IPS-NIHi11 (cell line): Measurements from ENCODE around the gene GOLGA8J.
"Not testable (repeated sequence)": the region's sequence is repeated elsewhere in the genome, so short reads cannot be mapped to it uniquely, and the experiment has no call there.

Source experiments
- DNase-seq: peaks from one replicate; pipeline ENCODE4 v3.0.0; 2012; ENCODE audit warnings: mixed read lengths, low spot score

GOLGA8J gene

DNA sequence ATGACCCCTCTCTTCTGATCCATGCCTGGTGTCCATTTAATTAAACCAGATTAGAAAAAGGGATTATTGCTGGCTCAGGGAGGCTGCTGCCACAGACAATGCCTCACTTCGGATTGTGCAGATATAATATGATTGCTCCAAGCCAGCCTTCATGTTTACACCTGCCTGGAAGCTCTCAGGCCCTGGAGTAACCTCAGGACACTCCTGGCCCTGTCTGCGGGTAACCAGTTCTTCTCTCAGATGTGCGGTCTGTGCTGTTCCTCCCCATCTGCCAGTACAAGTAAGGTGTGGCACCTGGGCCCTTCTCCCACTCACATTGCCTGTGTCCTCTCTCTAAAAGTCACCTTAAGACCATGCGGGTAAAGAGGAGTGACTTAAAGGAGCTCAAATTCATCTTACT, 8.8 kb upstream of the GOLGA8J start:
- DNase-seq: no peak

DNA sequence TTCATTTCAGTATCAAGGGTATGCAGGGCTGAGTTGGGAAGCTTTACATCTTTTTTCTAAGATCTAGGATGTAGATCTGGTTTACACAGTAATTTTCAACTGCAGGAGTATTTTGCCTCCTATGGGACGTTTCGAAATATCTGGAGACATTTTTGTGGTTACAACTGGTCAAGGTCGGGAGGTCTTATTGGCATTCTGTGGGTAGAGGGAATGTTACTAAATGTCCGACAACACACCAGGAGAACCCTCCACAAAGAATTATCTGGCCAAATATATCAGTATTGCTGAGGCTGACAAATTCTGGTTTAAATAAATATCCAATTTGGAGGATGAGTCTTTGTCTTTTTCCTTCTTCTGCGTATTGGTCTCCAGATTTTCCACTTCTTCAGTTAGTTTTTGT, 1.9 kb upstream of the GOLGA8J start:
- not testable (repeated sequence) for DNase-seq

DNA sequence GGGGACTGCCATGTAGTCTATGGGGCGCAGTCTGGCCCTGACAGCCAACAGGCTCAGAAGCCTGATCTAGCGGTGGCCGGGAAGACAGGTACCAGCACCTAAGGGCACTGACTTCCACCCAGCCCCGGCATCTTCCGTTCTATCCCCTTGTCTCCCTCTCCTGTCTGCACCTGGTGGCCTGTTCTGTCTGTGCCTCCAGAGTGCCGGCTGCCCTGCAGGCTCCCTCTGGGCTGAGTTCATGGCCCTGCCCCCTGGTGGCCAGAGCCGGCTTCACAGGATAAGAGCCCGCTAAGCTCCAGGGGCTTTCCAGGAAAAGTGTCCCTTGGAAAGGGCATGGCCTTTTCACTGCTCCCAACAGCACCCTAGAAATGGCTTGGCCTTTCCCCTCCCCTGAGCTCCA, 15.1 kb downstream of the GOLGA8J start:
- DNase-seq: not testable (repeated sequence)

DNA sequence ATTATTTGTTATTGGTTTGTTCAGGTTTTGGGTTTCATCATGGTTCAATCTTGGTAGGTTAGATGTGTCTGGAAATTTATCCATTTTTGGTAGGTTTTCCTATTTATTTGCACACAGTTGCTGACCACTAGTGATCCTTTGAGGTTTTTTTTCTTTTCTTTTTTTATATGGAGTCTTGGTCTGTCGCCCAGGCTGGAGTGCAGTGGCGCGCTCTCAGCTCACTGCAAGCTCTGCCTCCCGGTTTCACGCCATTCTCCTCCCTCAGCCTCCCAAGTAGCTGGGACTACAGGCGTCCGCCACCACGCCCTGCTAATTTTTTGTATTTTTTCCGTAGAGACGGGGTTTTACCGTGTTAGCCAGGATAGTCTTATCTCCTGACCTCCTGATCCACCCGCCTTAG, 20.1 kb downstream of the GOLGA8J start:
- DNase-seq: not testable (repeated sequence)

DNA sequence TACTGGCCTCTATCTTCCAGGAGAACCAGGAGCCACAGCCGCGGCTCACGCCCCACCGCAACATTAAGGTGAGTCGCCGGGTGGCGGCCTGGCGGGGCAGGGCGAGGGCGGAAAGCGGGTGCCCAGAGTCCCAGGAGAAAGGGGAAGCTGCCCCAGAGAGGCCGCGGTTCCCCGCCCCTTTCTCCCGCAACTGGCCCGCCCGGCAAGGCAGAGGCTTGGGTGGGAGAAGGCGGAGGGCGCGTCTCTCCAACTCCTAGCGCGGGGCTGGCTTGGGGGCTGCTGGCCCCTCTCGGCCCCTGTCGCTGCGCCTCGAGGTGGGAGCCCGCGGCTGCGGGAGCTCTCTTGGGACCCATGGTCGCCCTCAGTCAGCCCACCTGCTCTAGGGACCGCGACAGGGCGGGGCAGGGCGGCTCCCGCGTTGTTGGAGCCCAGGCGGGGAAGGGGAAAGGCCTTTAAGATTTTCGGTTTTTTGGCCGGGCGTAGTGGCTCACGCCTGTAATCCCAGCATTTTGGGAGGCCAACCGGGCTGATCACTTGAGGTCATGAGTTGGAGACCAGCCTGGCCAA, 21.3 kb downstream of the GOLGA8J start:
- not testable (repeated sequence) for DNase-seq

DNA sequence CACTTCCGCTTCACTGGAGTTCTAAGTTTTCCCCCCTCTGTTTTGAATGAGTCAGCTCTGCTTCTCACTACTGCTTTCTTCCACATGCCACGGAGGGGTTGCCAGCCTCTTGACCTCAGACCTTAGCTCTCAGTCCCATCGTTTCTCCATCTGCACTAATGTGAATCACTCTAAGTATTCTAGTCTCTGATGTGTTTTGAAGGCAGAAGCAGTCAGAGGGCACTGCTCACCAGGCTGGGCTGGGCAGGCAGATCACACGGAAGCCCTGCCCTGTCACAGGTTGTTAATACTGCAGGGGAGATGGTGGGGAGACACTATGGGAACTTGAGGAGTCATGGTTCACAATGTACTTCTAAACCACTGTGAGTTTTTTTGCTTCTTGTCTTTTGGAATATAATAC, 27.8 kb downstream of the GOLGA8J start:
- not testable (repeated sequence) for DNase-seq

DNA sequence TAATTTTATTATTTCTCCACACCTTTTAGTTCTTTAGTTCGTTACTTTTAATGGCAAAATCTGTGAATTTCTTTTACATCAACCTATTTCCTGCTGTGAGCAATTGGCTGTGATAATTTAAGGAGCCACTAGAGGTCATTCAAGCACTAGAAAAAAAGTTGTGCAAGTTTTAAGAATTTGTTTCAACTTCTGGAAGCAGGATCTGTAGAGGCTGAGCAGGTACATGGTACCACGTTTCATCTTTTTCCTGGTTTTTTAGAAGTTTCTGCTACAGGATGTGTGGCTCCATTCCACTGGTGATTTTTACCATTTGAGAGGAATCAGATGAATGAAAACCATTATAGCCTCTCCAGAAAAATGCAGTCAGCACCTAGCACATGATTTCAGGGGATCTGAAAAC, 47.3 kb downstream of the GOLGA8J start:
- DNase-seq: not testable (repeated sequence)

DNA sequence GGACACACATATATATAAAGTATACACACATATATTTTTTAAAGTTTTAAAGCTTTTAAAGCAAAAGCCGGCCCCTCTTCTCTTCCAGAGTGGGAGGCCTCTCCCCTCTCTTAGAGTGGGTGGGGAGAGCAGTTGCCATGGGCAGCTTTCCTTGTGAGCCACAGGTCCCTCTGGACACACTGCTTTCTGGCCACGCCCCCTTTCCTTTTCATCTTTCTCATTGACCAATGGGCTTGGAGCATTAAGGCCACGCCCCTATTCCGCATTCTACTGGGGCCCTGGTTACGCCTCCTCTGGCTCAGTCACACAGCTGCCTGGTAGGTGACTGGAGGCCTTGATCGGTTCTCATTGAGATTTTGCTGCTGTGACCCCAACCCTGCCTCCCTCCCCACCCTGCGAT, 52.0 kb downstream of the GOLGA8J start, which contains the start of gene GOLGA8T:
Gene GOLGA8T, plus strand, starts transcription at position 301 of the 400 bp plus-strand sequence. Its CDS starts 98 bp downstream, at position 399.
- not testable (repeated sequence) for DNase-seq
